GM12801 (cell line): ENCODE measurements around the gene PIK3R1.

Experiments
- TF ChIP-seq, protein P1 (sequence below): IDR thresholded peaks from one replicate; pipeline ENCODE4 v1.5.1; 2011; ENCODE audit warnings: control low read depth; ENCODE audit not compliant: insufficient read length; ENCODE audit errors: extremely low read depth

PIK3R1 gene

DNA sequence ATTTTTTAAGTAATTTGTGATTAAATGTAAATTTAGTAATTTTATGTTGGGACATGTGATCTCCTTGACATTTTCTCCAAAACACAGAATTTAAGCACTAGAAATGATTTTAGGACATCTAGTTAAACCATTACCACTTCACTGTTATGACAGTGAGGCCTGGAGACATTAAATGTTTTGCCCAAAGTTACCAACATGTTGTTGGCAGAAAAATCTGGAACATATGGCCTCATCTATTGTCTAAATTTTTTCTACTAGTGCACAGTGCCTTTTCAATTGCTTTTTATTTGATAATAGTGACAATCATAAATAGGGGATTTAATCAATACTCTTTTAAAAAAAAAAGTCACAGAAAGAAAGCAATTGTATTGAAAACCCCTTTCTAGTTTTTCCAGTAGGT is 45.6 kb downstream of the PIK3R1 start:
- TF ChIP-seq, protein P1, sequence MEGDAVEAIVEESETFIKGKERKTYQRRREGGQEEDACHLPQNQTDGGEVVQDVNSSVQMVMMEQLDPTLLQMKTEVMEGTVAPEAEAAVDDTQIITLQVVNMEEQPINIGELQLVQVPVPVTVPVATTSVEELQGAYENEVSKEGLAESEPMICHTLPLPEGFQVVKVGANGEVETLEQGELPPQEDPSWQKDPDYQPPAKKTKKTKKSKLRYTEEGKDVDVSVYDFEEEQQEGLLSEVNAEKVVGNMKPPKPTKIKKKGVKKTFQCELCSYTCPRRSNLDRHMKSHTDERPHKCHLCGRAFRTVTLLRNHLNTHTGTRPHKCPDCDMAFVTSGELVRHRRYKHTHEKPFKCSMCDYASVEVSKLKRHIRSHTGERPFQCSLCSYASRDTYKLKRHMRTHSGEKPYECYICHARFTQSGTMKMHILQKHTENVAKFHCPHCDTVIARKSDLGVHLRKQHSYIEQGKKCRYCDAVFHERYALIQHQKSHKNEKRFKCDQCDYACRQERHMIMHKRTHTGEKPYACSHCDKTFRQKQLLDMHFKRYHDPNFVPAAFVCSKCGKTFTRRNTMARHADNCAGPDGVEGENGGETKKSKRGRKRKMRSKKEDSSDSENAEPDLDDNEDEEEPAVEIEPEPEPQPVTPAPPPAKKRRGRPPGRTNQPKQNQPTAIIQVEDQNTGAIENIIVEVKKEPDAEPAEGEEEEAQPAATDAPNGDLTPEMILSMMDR: no peak

- TF ChIP-seq, protein P1: no peak
Observed at GRCh38 chr5:68261569-68262065, 46.1 kb downstream of the PIK3R1 start.

DNA sequence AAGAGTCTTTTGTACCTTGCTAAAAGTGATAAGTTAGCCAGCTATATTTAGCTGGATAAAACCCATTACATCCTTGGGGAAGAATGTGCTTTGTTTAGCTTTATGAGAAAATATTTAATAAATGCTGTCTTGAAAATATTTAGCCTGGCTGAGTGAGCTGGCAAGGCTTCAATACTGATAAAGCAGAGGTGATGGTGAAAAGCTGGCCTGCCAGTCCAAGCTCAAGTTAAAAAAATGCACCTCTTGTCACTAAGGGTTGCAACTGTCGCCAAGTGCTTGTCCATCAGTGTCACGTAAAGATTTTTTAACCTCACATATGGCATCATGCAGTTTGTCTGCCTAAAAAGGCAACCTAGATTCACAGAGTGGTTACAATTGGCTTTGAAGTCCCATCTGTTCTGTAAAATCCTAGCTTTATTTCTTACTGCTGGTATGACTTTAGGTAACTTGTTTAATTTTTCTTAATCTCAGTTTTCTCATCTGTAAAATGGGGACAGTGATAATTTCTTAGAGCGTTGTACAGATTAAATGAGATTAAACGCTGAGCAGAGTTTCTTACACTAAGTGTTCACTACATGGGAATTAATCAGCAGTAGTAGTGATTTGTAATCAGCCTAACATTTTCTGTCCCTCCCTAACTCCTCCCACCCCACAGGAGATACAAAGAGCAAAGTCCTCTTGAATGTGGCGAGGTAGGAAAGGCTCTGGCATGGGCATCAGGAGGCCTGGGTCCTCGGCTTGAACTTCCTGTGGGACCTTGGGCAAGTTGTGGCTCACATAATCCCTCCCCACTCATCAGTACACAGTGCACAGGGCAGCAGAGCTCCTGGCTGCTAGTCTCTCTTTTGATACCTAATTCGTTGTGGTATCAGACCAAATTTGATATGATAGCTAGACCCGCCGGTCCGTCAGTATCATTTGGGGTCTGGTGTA is 48.7 kb downstream of the PIK3R1 start:
- TF ChIP-seq, protein P1: no peak

GRCh38 chr5:68265347-68265746 is 49.8 kb downstream of the PIK3R1 start:
- TF ChIP-seq, protein P1: no peak

GRCh38 chr5:68265822-68266395 is 50.4 kb downstream of the PIK3R1 start:
- TF ChIP-seq, protein P1: no peak

GRCh38 chr5:68266457-68266856 is 50.9 kb downstream of the PIK3R1 start:
- TF ChIP-seq, protein P1: no peak

DNA sequence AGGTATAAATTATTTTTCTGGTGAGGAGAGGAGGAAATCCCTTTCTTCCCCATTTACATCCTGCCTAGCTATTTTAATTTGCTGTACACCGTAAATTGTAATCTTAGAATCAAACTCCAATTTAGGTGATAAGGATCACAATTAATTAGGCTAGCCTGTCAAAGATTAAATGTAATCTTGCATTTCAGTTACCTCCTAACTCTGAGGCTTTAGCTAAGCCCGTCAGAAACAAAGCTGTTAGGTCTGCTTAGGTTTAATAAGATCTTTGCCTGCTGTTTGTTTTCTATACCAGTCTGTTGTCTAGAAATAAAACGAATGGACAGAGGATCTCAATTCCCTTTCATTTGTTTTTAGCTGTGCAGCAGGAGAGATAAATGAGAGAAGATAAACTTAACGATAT is 51.5 kb downstream of the PIK3R1 start:
- TF ChIP-seq, protein P1: no peak
